Measurements from ENCODE around the gene MAGEB10.

The MAGEB10 gene

GRCh38 chrX:27807690-27808089 lies at the start of gene MAGEB10:
Gene MAGEB10, plus strand, starts transcription at chrX:27807990. Its CDS starts 13,317 bp downstream, at chrX:27821307.
- TF ChIP-seq ZNF510 (tag by site-specific recombination; IDR thresholded peaks at IDR 0.05; ENCODE audit: insufficient replicate concordance) (no peak), ZNF843 (tag by site-specific recombination; IDR thresholded peaks at IDR 0.05) (no peak), ZFP37 (tag by site-specific recombination; IDR thresholded peaks at IDR 0.05) (no peak), ZNF211 (tag by site-specific recombination; IDR thresholded peaks at IDR 0.05; ENCODE audit: low read depth) (no peak), SALL2 (tag by site-specific recombination; IDR thresholded peaks at IDR 0.05; ENCODE audit: borderline replicate concordance) (no peak)
- Histone ChIP-seq H3K4me3 (ENCODE audit: low read depth, low read length) (no peak within 1 kb of the TSS), H3K9me3 (ENCODE audit: control insufficient read depth, insufficient read depth, low read depth, low read length) (no peaks in the 10 kb centered on the region; the same call in 1 of the 2 replicates), H3K36me3 (ENCODE audit: control insufficient read depth in 2 of 2, insufficient read depth in 1 of 2, low read length in 2 of 2) (no peaks in the 10 kb centered on the region), H3K4me1 (ENCODE audit: control insufficient read depth, insufficient read depth, low read length) (no peaks in the 10 kb centered on the region), H3K27ac (ENCODE audit: extremely low read depth, low read depth, low read length) (no peak within 1 kb of the TSS)
- POLR2A ChIA-PET, result no interaction called here
- CTCF ChIA-PET, result no interaction called here

GRCh38 chrX:27765718-27766117 lies 42.1 kb upstream of the MAGEB10 start:
- H3K9me3 ChIP-seq (ENCODE audit: control insufficient read depth, insufficient read depth, low read depth, low read length), result no peaks in the 10 kb centered on the region
- no peak overlapping the region for H3K4me3 ChIP-seq (ENCODE audit: low read depth, low read length)
- POLR2A ChIA-PET, result no interaction called here
- no peak for TF ChIP-seq PATZ1 (tag by site-specific recombination; IDR thresholded peaks at IDR 0.05)
- no peak for TF ChIP-seq ZBTB1 (tag by site-specific recombination; IDR thresholded peaks at IDR 0.05)
- TF ChIP-seq SCRT1 (tag by site-specific recombination; IDR thresholded peaks at IDR 0.05; ENCODE audit: borderline replicate concordance), result no peak
- no peak for TF ChIP-seq ZFP37 (tag by site-specific recombination; IDR thresholded peaks at IDR 0.05)
- TF ChIP-seq ZNF837 (tag by site-specific recombination; IDR thresholded peaks at IDR 0.05), result no peak
- no peaks in the 10 kb centered on the region for H3K36me3 ChIP-seq (ENCODE audit: control insufficient read depth in 2 of 2, insufficient read depth in 1 of 2, low read length in 2 of 2)
- H3K27ac ChIP-seq (ENCODE audit: extremely low read depth, low read depth, low read length), result no peak overlapping the region
- H3K4me1 ChIP-seq (ENCODE audit: control insufficient read depth, insufficient read depth, low read length), result no peaks in the 10 kb centered on the region
- CTCF ChIA-PET, result no interaction called here

GRCh38 chrX:27767387-27767786 lies 40.4 kb upstream of the MAGEB10 start:
- Histone ChIP-seq H3K36me3 (ENCODE audit: control insufficient read depth in 2 of 2, insufficient read depth in 1 of 2, low read length in 2 of 2) (no peaks in the 10 kb centered on the region), H3K9me3 (ENCODE audit: control insufficient read depth, insufficient read depth, low read depth, low read length) (no peaks in the 10 kb centered on the region), H3K4me1 (ENCODE audit: control insufficient read depth, insufficient read depth, low read length) (no peaks in the 10 kb centered on the region), H3K4me3 (ENCODE audit: low read depth, low read length) (no peak overlapping the region), H3K27ac (ENCODE audit: extremely low read depth, low read depth, low read length) (no peak overlapping the region)
- ChIA-PET CTCF (no interaction called here), POLR2A (no interaction called here)
- TF ChIP-seq HOXD13 (CRISPR knock-in tag; IDR thresholded peaks at IDR 0.05; ENCODE audit: borderline replicate concordance) (no peak), ZNF513 (tag by site-specific recombination; IDR thresholded peaks at IDR 0.05) (no peak), EGR2 (tag by site-specific recombination; IDR thresholded peaks at IDR 0.05; ENCODE audit: low read depth) (no peak), ZNF670 (tag by site-specific recombination; IDR thresholded peaks at IDR 0.05; ENCODE audit: low read depth) (no peak), ZNF707 (tag by site-specific recombination; IDR thresholded peaks at IDR 0.05) (no peak), KLF7 (tag by site-specific recombination; IDR thresholded peaks at IDR 0.05; ENCODE audit: borderline replicate concordance) (no peak), ZNF768 (tag by site-specific recombination; IDR thresholded peaks at IDR 0.05) (no peak), ZNF501 (tag by site-specific recombination; IDR thresholded peaks at IDR 0.05) (no peak), ZNF704 (tag by site-specific recombination; IDR thresholded peaks at IDR 0.05) (no peak), ZNF521 (tag by site-specific recombination; IDR thresholded peaks at IDR 0.05) (no peak), ZBTB17 (tag by site-specific recombination; IDR thresholded peaks at IDR 0.05) (no peak)

All from HEK293 (cell line).